HEK293 (cell line): ENCODE measurements around the gene LARGE1.

ENCODE experiments used
- CTCF ChIA-PET: fragments of 350-600 bp; formaldehyde crosslinking; extraction: SDS; loops from one replicate; lab custom pipeline; 2021; ENCODE audit warnings: antibody characterized with exemption; lab: Yijun Ruan, JAX
- POLR2A ChIA-PET: fragments of 300-600 bp; formaldehyde crosslinking; extraction: SDS; loops from one replicate; lab custom pipeline; 2020; ENCODE audit warnings: antibody characterized with exemption, inconsistent platforms; lab: Yijun Ruan, JAX
- H3K27ac ChIP-seq: fragments of 200-500 bp; sonication (Bioruptor generic); 2 replicates; pipeline ENCODE4 v1.5.1; 2014; ENCODE audit warnings: low read depth, low read length, control low read depth, inconsistent platforms; ENCODE audit errors: extremely low read depth
- H3K36me3 ChIP-seq, 2 experiments: fragments of 200-500 bp in 1 of 2; sonication (Bioruptor generic) in 1 of 2; 1 replicate in 1 of 2; 2 replicates in 1 of 2; pipeline ENCODE4 v1.5.1; 2014 to 2017; ENCODE audit warnings: inconsistent platforms in 2 of 2, low read length in 2 of 2; ENCODE audit not compliant: control insufficient read depth in 2 of 2, insufficient read depth in 1 of 2
- H3K4me1 ChIP-seq: fragments of 200-500 bp; sonication (Bioruptor generic); 2 replicates; pipeline ENCODE4 v1.5.1; 2014; ENCODE audit warnings: mild to moderate bottlenecking, low read length, inconsistent platforms; ENCODE audit not compliant: control insufficient read depth, insufficient read depth
- H3K4me3 ChIP-seq: 2 replicates; pipeline ENCODE4 v1.5.1; 2011; ENCODE audit warnings: low read depth, mild to moderate bottlenecking, control low read depth, low read length, moderate library complexity
- H3K9me3 ChIP-seq: fragments of 200-500 bp; sonication (Bioruptor generic); 2 replicates; pipeline ENCODE4 v1.5.1; 2014; ENCODE audit warnings: low read depth, low read length, inconsistent platforms; ENCODE audit not compliant: control insufficient read depth, insufficient read depth
- GFI1B ChIP-seq: fragments of 450-650 bp; formaldehyde crosslinking; IDR thresholded peaks from 2 replicates; pipeline ENCODE4 v1.5.1; 2016; ENCODE audit warnings: missing biosample characterization, missing genetic modification characterization
- GLIS2 ChIP-seq: fragments of 450-650 bp; formaldehyde crosslinking; IDR thresholded peaks from 2 replicates; pipeline ENCODE4 v1.5.1; 2016; ENCODE audit warnings: missing biosample characterization, missing genetic modification characterization
- HOXA7 ChIP-seq: sonication (generic); formaldehyde crosslinking; IDR thresholded peaks from 2 replicates; pipeline ENCODE4 v1.8.1; 2022; ENCODE audit warnings: missing genetic modification reagents, borderline replicate concordance
- RBAK ChIP-seq: fragments of 450-650 bp; formaldehyde crosslinking; IDR thresholded peaks from 2 replicates; pipeline ENCODE4 v1.5.1; 2016; ENCODE audit warnings: missing biosample characterization, missing genetic modification characterization
- SCRT1 ChIP-seq: fragments of 450-650 bp; formaldehyde crosslinking; IDR thresholded peaks from 2 replicates; pipeline ENCODE4 v1.5.1; 2016; ENCODE audit warnings: missing biosample characterization, missing genetic modification characterization, borderline replicate concordance
- SCRT2 ChIP-seq: fragments of 450-650 bp; formaldehyde crosslinking; IDR thresholded peaks from 2 replicates; pipeline ENCODE4 v1.5.1; 2016; ENCODE audit warnings: missing biosample characterization, missing genetic modification characterization
- WT1 ChIP-seq: fragments of 450-650 bp; formaldehyde crosslinking; IDR thresholded peaks from 2 replicates; pipeline ENCODE4 v1.5.1; 2016; ENCODE audit warnings: missing biosample characterization, missing genetic modification characterization
- ZBTB8A ChIP-seq: fragments of 450-650 bp; formaldehyde crosslinking; IDR thresholded peaks from 2 replicates; pipeline ENCODE4 v1.5.1; 2016; ENCODE audit warnings: missing biosample characterization, missing genetic modification characterization
- ZFHX2 ChIP-seq: fragments of 450-650 bp; formaldehyde crosslinking; conservative IDR thresholded peaks from 2 replicates; pipeline ENCODE4 v1.5.1; 2016; ENCODE audit warnings: missing biosample characterization, missing genetic modification characterization
- ZFP69B ChIP-seq: fragments of 450-650 bp; formaldehyde crosslinking; IDR thresholded peaks from 2 replicates; pipeline ENCODE4 v1.5.1; 2016; ENCODE audit warnings: missing biosample characterization, missing genetic modification characterization
- ZIC2 ChIP-seq: fragments of 450-650 bp; formaldehyde crosslinking; IDR thresholded peaks from 2 replicates; pipeline ENCODE4 v1.5.1; 2016; ENCODE audit warnings: missing biosample characterization, missing genetic modification characterization
- ZNF121 ChIP-seq: fragments of 450-650 bp; formaldehyde crosslinking; IDR thresholded peaks from 2 replicates; pipeline ENCODE4 v1.5.1; 2016; ENCODE audit warnings: missing biosample characterization, missing genetic modification characterization
- ZNF266 ChIP-seq: fragments of 450-650 bp; formaldehyde crosslinking; IDR thresholded peaks from 2 replicates; pipeline ENCODE4 v1.5.1; 2016; ENCODE audit warnings: missing biosample characterization, missing genetic modification characterization, low read depth
- ZNF335 ChIP-seq: fragments of 450-650 bp; formaldehyde crosslinking; conservative IDR thresholded peaks from 2 replicates; pipeline ENCODE4 v1.5.1; 2016; ENCODE audit warnings: missing biosample characterization, missing genetic modification characterization
- ZNF426 ChIP-seq: fragments of 450-650 bp; formaldehyde crosslinking; IDR thresholded peaks from 2 replicates; pipeline ENCODE4 v1.5.1; 2017; ENCODE audit warnings: missing biosample characterization, missing genetic modification characterization, mild to moderate bottlenecking, inconsistent platforms, moderate library complexity
- ZNF473 ChIP-seq: fragments of 450-650 bp; formaldehyde crosslinking; IDR thresholded peaks from 2 replicates; pipeline ENCODE4 v1.5.1; 2017; ENCODE audit warnings: missing biosample characterization, missing genetic modification characterization
- ZNF600 ChIP-seq: fragments of 450-650 bp; formaldehyde crosslinking; IDR thresholded peaks from 2 replicates; pipeline ENCODE4 v1.5.1; 2016; ENCODE audit warnings: missing biosample characterization, missing genetic modification characterization
- ZNF624 ChIP-seq: fragments of 450-650 bp; formaldehyde crosslinking; IDR thresholded peaks from 2 replicates; pipeline ENCODE4 v1.5.1; 2017; ENCODE audit warnings: missing biosample characterization, missing genetic modification characterization
- ZNF660 ChIP-seq: fragments of 450-650 bp; IDR thresholded peaks from 2 replicates; pipeline ENCODE4 v1.5.1; 2018; ENCODE audit warnings: missing biosample characterization, mild to moderate bottlenecking, missing genetic modification characterization
- TF ChIP-seq, protein P1 (sequence below): fragments of 450-650 bp; formaldehyde crosslinking; IDR thresholded peaks from 2 replicates; pipeline ENCODE4 v1.5.1; 2016; ENCODE audit warnings: missing biosample characterization, missing genetic modification characterization
- TF ChIP-seq, protein P2 (sequence below): fragments of 450-650 bp; formaldehyde crosslinking; IDR thresholded peaks from 2 replicates; pipeline ENCODE4 v1.5.1; 2017; ENCODE audit warnings: missing biosample characterization, missing genetic modification characterization
- TF ChIP-seq, protein P3 (sequence below): fragments of 450-650 bp; formaldehyde crosslinking; IDR thresholded peaks from 2 replicates; pipeline ENCODE4 v1.5.1; 2017; ENCODE audit warnings: missing biosample characterization, missing genetic modification characterization
- TF ChIP-seq, protein P4 (sequence below): fragments of 450-650 bp; formaldehyde crosslinking; IDR thresholded peaks from 2 replicates; pipeline ENCODE4 v1.5.1; 2016; ENCODE audit warnings: missing biosample characterization, missing genetic modification characterization
- TF ChIP-seq, protein P5 (sequence below): fragments of 450-650 bp; formaldehyde crosslinking; IDR thresholded peaks from 2 replicates; pipeline ENCODE4 v1.5.1; 2017; ENCODE audit warnings: missing biosample characterization, mild to moderate bottlenecking, missing genetic modification characterization, moderate library complexity
- TF ChIP-seq, protein P6 (sequence below): fragments of 450-650 bp; formaldehyde crosslinking; IDR thresholded peaks from 2 replicates; pipeline ENCODE4 v1.5.1; 2016; ENCODE audit warnings: missing biosample characterization, missing genetic modification characterization

The LARGE1 gene

DNA sequence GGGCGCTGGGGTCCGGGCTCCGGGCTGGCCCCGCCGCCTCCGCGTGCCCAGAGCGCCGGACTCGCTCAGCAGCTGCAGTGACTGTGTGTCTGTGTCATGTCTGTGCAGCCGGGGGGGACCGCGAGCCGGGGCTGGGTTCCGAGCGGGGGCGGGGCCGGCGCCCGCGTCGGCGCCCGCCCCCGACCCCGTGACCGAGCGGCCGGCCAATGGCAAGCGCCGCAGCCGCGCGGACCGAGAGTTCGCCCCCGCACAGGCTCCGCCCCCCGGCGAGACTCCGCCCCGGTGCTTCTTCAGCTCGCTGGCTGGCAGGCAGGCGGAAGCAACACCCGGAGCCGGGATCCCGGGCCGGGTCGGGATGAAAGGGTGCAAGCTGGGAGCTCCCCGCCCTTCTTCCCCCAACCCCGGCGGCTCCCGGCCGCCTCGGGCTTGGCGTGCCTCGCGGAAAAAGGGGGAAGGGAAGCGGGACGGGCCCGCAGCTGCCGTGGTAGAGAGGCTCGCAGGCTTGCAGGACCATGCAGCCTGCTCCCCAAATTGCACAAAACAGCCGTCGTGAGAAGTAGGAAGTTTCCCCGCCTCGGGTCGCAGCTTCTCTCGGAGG is 750 bp upstream of the LARGE1 start (continued):
- TF ChIP-seq, protein P1, sequence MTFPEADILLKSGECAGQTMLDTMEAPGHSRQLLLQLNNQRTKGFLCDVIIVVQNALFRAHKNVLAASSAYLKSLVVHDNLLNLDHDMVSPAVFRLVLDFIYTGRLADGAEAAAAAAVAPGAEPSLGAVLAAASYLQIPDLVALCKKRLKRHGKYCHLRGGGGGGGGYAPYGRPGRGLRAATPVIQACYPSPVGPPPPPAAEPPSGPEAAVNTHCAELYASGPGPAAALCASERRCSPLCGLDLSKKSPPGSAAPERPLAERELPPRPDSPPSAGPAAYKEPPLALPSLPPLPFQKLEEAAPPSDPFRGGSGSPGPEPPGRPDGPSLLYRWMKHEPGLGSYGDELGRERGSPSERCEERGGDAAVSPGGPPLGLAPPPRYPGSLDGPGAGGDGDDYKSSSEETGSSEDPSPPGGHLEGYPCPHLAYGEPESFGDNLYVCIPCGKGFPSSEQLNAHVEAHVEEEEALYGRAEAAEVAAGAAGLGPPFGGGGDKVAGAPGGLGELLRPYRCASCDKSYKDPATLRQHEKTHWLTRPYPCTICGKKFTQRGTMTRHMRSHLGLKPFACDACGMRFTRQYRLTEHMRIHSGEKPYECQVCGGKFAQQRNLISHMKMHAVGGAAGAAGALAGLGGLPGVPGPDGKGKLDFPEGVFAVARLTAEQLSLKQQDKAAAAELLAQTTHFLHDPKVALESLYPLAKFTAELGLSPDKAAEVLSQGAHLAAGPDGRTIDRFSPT = peak; percentile 29; the same call in 1 of the 2 replicates
- TF ChIP-seq SCRT2 (tag by site-specific recombination) (no peak), ZNF600 (tag by site-specific recombination) (no peak), ZNF121 (tag by site-specific recombination) (peak; percentile 52; the same call in 1 of the 2 replicates), ZFHX2 (tag by site-specific recombination) (peak; percentile 51; the same call in 1 of the 2 replicates), HOXA7 (CRISPR knock-in tag) (no peak), ZNF473 (tag by site-specific recombination) (no peak), ZIC2 (tag by site-specific recombination) (0 out of 2 replicates have a peak, but pooled peaks have one; percentile 7), RBAK (tag by site-specific recombination) (no peak), ZNF266 (no peak), ZNF660 (tag by site-specific recombination) (peak; percentile 69; the same call in 1 of the 2 replicates), ZBTB8A (tag by site-specific recombination) (peak; percentile 34), ZNF624 (tag by site-specific recombination) (no peak), WT1 (tag by site-specific recombination) (no peak), ZNF426 (tag by site-specific recombination) (no peak), ZFP69B (tag by site-specific recombination) (peak; percentile 44; the same call in 1 of the 2 replicates)
- TF ChIP-seq, protein P2, sequence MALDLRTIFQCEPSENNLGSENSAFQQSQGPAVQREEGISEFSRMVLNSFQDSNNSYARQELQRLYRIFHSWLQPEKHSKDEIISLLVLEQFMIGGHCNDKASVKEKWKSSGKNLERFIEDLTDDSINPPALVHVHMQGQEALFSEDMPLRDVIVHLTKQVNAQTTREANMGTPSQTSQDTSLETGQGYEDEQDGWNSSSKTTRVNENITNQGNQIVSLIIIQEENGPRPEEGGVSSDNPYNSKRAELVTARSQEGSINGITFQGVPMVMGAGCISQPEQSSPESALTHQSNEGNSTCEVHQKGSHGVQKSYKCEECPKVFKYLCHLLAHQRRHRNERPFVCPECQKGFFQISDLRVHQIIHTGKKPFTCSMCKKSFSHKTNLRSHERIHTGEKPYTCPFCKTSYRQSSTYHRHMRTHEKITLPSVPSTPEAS (tag by site-specific recombination) = no peak
- TF ChIP-seq, protein P3, sequence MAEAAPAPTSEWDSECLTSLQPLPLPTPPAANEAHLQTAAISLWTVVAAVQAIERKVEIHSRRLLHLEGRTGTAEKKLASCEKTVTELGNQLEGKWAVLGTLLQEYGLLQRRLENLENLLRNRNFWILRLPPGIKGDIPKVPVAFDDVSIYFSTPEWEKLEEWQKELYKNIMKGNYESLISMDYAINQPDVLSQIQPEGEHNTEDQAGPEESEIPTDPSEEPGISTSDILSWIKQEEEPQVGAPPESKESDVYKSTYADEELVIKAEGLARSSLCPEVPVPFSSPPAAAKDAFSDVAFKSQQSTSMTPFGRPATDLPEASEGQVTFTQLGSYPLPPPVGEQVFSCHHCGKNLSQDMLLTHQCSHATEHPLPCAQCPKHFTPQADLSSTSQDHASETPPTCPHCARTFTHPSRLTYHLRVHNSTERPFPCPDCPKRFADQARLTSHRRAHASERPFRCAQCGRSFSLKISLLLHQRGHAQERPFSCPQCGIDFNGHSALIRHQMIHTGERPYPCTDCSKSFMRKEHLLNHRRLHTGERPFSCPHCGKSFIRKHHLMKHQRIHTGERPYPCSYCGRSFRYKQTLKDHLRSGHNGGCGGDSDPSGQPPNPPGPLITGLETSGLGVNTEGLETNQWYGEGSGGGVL (tag by site-specific recombination) = no peak

DNA sequence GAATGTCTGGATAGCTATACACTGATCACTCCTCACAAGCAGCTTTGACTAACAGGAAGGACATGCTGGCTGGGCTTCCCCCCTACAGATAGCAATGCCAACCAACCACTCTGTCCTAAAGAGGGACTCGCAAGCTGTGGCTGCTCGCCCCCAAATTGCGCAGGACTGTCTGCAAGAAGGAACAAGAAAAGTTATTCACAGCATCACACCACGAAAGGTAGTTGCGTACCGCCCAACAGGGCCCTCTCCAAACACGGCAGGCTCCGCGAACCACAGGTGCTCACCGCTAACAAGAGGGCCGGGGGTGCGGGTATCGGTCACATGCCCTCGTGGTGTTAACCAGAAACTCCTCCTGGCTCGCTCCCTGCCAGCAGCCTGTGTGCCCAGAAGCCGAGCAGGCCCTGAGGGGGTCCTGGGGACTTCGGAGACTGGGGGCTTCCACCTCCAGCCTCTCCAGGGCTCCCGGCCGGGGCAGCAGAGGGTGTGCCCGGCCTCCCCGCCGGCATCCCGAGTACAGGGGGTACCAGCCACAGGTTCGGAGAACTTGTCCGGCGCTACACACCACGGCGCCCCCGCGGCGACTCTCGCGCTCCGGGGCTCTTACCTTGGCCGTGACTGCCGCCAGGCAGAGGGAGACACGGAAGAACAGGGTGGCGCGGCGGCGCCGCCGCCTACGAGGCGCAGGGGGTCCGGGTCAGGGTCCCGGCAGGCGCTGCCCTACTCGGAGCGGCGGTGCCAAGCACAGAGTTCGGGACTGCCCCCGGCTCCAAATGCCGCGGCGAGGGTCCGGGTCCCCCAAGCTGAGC is 682 bp downstream of the LARGE1 start:
- CTCF ChIA-PET = interaction anchor here (0.6 to 3.1 kb wide), 13 partner anchors 21 to 1477 kb away, joined by 3 to 12 read pairs (median 5); no protein-coding TSS in a partner anchor
- no peaks in the 10 kb centered on the region for H3K9me3 ChIP-seq
- H3K36me3 ChIP-seq = no peaks in the 10 kb centered on the region
- peak overlapping the region; percentile 81 for H3K4me3 ChIP-seq
- H3K4me1 ChIP-seq = peaks cover 18% of the 10 kb centered on the region
- POLR2A ChIA-PET = interaction anchor here (0.7 to 1.1 kb wide), 2 partner anchors 10 to 632 kb away, joined by 3 read pairs; no protein-coding TSS in a partner anchor
- H3K27ac ChIP-seq = peak overlapping the region; percentile 60; the same call in 1 of the 2 replicates
- TF ChIP-seq ZIC2 (tag by site-specific recombination) (peak; percentile 90), GFI1B (tag by site-specific recombination) (no peak), ZNF335 (tag by site-specific recombination) (peak; percentile 92), SCRT1 (peak; percentile 80), GLIS2 (peak; percentile 85), SCRT2 (tag by site-specific recombination) (peak; percentile 83)
- TF ChIP-seq, protein P4, sequence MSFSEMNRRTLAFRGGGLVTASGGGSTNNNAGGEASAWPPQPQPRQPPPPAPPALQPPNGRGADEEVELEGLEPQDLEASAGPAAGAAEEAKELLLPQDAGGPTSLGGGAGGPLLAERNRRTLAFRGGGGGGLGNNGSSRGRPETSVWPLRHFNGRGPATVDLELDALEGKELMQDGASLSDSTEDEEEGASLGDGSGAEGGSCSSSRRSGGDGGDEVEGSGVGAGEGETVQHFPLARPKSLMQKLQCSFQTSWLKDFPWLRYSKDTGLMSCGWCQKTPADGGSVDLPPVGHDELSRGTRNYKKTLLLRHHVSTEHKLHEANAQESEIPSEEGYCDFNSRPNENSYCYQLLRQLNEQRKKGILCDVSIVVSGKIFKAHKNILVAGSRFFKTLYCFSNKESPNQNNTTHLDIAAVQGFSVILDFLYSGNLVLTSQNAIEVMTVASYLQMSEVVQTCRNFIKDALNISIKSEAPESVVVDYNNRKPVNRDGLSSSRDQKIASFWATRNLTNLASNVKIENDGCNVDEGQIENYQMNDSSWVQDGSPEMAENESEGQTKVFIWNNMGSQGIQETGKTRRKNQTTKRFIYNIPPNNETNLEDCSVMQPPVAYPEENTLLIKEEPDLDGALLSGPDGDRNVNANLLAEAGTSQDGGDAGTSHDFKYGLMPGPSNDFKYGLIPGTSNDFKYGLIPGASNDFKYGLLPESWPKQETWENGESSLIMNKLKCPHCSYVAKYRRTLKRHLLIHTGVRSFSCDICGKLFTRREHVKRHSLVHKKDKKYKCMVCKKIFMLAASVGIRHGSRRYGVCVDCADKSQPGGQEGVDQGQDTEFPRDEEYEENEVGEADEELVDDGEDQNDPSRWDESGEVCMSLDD = no peak; the same call in 1 of the 2 replicates
- TF ChIP-seq, protein P5, sequence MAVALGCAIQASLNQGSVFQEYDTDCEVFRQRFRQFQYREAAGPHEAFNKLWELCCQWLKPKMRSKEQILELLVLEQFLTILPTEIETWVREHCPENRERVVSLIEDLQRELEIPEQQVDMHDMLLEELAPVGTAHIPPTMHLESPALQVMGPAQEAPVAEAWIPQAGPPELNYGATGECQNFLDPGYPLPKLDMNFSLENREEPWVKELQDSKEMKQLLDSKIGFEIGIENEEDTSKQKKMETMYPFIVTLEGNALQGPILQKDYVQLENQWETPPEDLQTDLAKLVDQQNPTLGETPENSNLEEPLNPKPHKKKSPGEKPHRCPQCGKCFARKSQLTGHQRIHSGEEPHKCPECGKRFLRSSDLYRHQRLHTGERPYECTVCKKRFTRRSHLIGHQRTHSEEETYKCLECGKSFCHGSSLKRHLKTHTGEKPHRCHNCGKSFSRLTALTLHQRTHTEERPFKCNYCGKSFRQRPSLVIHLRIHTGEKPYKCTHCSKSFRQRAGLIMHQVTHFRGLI (tag by site-specific recombination) = peak; percentile 82
- TF ChIP-seq, protein P6, sequence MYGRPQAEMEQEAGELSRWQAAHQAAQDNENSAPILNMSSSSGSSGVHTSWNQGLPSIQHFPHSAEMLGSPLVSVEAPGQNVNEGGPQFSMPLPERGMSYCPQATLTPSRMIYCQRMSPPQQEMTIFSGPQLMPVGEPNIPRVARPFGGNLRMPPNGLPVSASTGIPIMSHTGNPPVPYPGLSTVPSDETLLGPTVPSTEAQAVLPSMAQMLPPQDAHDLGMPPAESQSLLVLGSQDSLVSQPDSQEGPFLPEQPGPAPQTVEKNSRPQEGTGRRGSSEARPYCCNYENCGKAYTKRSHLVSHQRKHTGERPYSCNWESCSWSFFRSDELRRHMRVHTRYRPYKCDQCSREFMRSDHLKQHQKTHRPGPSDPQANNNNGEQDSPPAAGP (tag by site-specific recombination) = 0 out of 2 replicates have a peak, but pooled peaks have one; percentile 18
